Ascending aorta (tissue), 2 donors: ENCODE results near the gene ACSM5. TPM values are rescaled to one million over a fixed set of nuclear protein-coding genes. Genes with fewer than 3 reads are reported as not detected.

Experiments
- DNase-seq, 2 donors: peaks; one replicate each; pipeline ENCODE4 v3.0.0-alpha.2; 2019; ENCODE audit warnings: low spot score in 2 of 2
- H3K27ac ChIP-seq, 2 donors: fragments of 200-600 bp; sonication (generic); one replicate each; pipeline ENCODE4 v1.5.1; 2016 to 2017; ENCODE audit warnings: mild to moderate bottlenecking in 1 of 2
- H3K27me3 ChIP-seq: fragments of 200-600 bp; sonication (generic); one replicate; pipeline ENCODE4 v1.5.1; 2017
- H3K36me3 ChIP-seq, 2 donors: fragments of 200-600 bp; sonication (generic); one replicate each; pipeline ENCODE4 v1.5.1; 2016
- H3K4me1 ChIP-seq, 2 donors: fragments of 200-600 bp; sonication (generic); one replicate each; pipeline ENCODE4 v1.5.1; 2016 to 2017; ENCODE audit warnings: mild to moderate bottlenecking in 1 of 2
- H3K4me3 ChIP-seq, 2 donors: fragments of 200-600 bp; sonication (generic); one replicate each; pipeline ENCODE4 v1.5.1; 2016 to 2017; ENCODE audit warnings: mild to moderate bottlenecking in 1 of 2
- H3K9me3 ChIP-seq, 2 donors: fragments of 200-600 bp; sonication (generic); one replicate each; pipeline ENCODE4 v1.5.1; 2016
- intact Hi-C: fragments of 100-400 bp; cut with DNase I; formaldehyde crosslinking; loops from one replicate; pipeline ENCODE4 v1.15.1; 2023
- total RNA-seq: library from RNA; depleted of rRNA; stranded (reverse); fragments of >200 nt; gene quantifications from one replicate; pipeline ENCODE4 v1.1.0, GENCODE V29; 2016
- TF ChIP-seq, protein P1 (sequence below), 3 experiments: fragments of 200-600 bp in 2 of 3; fragments of 450-650 bp in 1 of 3; sonication (generic) in 2 of 3; IDR thresholded peaks; one replicate each; pipeline ENCODE4 v1.5.1; 2016 to 2019; ENCODE audit warnings: antibody characterized with exemption in 3 of 3, mild to moderate bottlenecking in 1 of 3, moderate library complexity in 1 of 3

Gene ACSM5
- total RNA-seq, 1 donor from 2014 or later, result not detected

DNA sequence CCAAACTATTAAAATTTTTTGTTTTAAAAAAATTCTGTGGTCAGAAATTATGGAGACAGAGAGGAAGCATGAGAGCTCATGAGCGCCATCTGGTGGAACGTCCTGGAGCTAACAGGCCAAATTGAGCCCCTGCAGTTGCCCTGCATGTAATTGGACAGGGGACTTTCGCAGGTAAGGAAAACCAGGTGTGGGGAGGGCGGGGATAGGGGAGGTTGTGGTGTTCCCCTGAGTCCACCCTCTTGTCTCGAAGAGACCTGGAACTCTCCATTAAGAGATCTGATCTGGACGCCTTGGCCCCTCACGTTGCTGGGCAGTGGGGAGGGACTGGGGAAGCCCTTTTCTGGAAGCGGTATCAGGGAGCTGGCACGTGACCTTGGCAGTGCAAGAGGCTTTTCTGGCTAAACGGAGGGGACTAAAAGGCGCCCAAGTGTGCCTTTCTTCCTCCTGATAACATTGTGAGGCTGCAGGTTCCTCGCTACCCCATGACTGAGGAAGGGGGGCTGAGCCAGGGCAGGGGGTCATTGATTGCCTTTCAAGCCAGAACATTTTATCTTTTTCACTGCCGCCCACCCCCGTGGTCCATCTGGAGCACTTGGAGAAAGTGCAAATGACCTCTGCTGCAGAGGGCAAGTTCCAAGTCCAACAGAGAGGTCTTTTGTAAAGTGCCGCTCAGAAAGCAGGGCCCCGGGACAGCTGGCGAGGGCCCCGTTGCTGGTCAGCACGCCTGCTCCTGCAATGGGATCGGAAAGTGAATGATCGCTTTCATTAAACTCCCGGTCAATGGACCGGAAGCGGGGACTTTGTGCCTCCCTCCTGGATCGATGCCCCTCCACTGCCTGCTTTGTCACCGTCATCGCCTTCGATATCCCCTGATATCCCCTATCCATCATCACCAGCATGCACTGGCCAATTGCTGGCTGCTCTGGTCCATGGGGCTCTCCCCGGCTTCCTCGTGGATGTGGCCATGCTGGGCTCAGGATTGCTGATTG lies 23.2 kb upstream of the ACSM5 start:
- intact Hi-C loops, result no loop called here
- Histone ChIP-seq H3K4me3 (peak overlapping the region in 1 of 2 donors; percentile 7), H3K9me3 (no peaks in the 10 kb centered on the region), H3K4me1 (peaks cover 0 to 7% of the 10 kb centered on the region in 2 donors), H3K27ac (no peak overlapping the region), H3K27me3 (peaks cover 4% of the 10 kb centered on the region), H3K36me3 (no peaks in the 10 kb centered on the region)
- peak in 1 of 2 donors; percentile 66 for DNase-seq
- TF ChIP-seq, protein P1, sequence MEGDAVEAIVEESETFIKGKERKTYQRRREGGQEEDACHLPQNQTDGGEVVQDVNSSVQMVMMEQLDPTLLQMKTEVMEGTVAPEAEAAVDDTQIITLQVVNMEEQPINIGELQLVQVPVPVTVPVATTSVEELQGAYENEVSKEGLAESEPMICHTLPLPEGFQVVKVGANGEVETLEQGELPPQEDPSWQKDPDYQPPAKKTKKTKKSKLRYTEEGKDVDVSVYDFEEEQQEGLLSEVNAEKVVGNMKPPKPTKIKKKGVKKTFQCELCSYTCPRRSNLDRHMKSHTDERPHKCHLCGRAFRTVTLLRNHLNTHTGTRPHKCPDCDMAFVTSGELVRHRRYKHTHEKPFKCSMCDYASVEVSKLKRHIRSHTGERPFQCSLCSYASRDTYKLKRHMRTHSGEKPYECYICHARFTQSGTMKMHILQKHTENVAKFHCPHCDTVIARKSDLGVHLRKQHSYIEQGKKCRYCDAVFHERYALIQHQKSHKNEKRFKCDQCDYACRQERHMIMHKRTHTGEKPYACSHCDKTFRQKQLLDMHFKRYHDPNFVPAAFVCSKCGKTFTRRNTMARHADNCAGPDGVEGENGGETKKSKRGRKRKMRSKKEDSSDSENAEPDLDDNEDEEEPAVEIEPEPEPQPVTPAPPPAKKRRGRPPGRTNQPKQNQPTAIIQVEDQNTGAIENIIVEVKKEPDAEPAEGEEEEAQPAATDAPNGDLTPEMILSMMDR (IDR thresholded peaks at IDR 0.05), result peak; percentile 20 to 83 (median 76)

DNA sequence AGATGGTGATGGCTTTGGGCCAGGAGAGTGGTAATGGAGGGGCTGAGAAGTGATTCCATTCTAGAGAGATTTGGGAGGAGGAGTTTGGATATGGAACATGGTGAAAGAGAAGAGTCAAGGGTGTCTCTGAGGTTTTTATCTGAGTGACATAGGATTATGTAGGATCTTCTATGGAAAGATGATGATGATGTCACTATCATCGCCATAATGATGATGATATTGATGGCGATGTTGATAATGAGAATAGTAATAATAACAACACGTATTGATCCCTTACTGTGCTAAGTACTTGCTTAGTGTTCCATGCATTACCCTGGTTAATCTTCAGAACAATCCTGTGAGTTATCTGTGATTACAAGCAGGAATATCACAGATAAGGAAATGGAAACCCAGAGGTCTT lies 21.4 kb upstream of the ACSM5 start:
- Histone ChIP-seq H3K9me3 (no peaks in the 10 kb centered on the region), H3K36me3 (no peaks in the 10 kb centered on the region), H3K27me3 (peaks cover 4% of the 10 kb centered on the region), H3K27ac (no peak overlapping the region), H3K4me3 (no peak overlapping the region), H3K4me1 (peaks cover 0 to 7% of the 10 kb centered on the region in 2 donors)
- TF ChIP-seq, protein P1 (IDR thresholded peaks at IDR 0.05), result no peak
- DNase-seq, result no peak
- intact Hi-C loops, result no loop called here

DNA sequence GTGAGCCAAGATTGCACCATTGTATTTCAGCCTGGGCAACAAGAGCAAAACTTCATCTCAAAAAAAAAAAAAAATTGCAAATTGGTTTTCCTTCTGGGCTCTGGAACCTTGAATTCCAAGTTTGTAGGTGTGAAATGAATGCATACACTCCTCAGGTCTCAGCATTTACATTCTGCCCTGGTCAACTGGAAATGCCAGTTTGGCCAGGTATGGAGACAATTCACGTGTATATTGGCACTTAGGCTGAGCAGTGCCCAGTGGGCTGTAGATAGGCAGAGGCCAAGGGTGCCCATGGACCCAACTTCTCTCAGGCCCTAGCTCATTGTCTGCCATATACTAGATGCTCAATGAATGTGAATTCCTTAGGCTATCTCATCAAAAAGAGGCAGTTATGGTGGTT lies 20.5 kb upstream of the ACSM5 start:
- no peak for DNase-seq
- intact Hi-C loops, result no loop called here
- Histone ChIP-seq H3K27me3 (no peaks in the 10 kb centered on the region), H3K4me3 (no peak overlapping the region), H3K9me3 (no peaks in the 10 kb centered on the region), H3K4me1 (peaks cover 0 to 4% of the 10 kb centered on the region in 2 donors), H3K27ac (no peak overlapping the region), H3K36me3 (no peaks in the 10 kb centered on the region)
- TF ChIP-seq, protein P1 (IDR thresholded peaks at IDR 0.05), result no peak

DNA sequence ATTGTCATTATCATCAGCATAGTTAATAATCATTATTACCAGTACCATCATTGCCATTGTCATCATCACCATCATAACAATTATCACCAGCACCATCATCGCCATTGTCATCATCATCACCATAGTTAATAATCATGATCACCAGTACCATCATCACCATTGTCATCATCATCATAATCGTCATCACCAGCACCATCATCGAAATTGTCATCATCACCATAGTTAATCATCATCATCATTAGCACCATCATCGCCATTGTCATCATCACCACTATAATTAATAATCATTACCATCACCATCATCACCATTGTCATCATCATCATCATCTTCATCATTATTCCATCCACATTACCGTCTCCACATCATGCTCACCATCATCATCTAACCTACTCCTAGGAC lies 18.3 kb upstream of the ACSM5 start:
- H3K36me3 ChIP-seq, result no peaks in the 10 kb centered on the region
- no peak overlapping the region for H3K4me3 ChIP-seq
- H3K27ac ChIP-seq, result no peak overlapping the region
- no peaks in the 10 kb centered on the region for H3K27me3 ChIP-seq
- DNase-seq, result no peak
- TF ChIP-seq, protein P1 (IDR thresholded peaks at IDR 0.05), result no peak
- intact Hi-C loops, result no loop called here
- H3K4me1 ChIP-seq, result peaks cover 0 to 2% of the 10 kb centered on the region in 2 donors
- H3K9me3 ChIP-seq, result no peaks in the 10 kb centered on the region

DNA sequence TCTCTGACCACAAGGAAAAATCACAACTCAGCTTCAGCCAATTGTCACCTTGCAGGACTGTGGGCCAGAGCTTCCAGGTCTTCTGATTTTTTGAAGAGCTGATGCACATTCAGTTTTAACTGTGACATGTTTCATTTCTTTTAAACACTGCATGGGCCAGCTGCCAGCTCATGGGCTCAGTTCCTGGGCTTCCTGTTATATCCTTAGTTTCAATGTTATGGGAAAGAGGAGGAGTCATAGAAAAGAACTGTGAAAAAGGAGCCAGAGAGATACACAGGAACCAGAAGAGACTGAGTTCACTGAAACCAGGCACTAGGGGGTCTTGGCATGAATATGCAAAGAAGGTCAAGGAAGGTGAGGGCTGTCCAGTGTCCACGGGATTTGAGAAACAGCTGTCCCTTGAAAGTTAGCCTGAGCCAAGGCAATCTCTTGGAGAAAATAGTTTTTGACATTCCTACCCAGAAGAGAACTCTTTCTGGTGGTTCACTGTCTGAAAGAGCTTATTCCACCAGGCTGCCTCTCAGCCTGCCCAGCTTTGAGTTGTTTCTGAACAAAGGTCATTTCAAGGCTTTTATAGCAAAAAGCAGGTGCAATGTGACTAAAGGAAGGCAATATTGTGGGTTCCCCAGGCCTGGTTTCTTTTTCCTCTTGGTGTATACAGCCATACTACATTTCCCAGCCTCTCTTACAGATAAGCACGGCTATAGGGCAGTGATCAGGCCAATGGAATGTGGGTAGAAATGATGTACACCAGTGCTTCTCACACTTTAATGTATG lies 15.3 kb upstream of the ACSM5 start:
- H3K27me3 ChIP-seq, result no peaks in the 10 kb centered on the region
- H3K4me3 ChIP-seq, result no peak overlapping the region
- H3K9me3 ChIP-seq, result no peaks in the 10 kb centered on the region
- TF ChIP-seq, protein P1 (IDR thresholded peaks at IDR 0.05), result no peak
- no peaks in the 10 kb centered on the region for H3K36me3 ChIP-seq
- DNase-seq, result no peak
- H3K27ac ChIP-seq, result peak overlapping the region in 1 of 2 donors; percentile 25
- intact Hi-C loops, result no loop called here
- no peaks in the 10 kb centered on the region for H3K4me1 ChIP-seq
